Stimulated activated effector memory CD8-positive, alpha-beta T cell treated with anti-CD3 and anti-CD28 coated beads, Interleukin-12 subunit alpha, Interleukin-12 subunit beta, amount 100 ng/mL, for 72 hours (primary cell): ENCODE results near the gene KRT75.

Source experiments
- ATAC-seq: fragments of 150-1000 bp; cut with Tn5 transposase; 2 replicates; pipeline ENCODE4 v1.10.0; 2021
- DNase-seq, 2 donors: peaks; one replicate each; pipeline ENCODE4 v3.0.0; 2021 to 2022; ENCODE audit warnings: low spot score in 2 of 2
- H3K27ac Mint-ChIP-seq: one replicate; pipeline ENCODE4 v1.8.0; 2022; ENCODE audit warnings: mild to moderate bottlenecking, mixed read lengths
- H3K36me3 Mint-ChIP-seq: one replicate; pipeline ENCODE4 v1.8.0; 2022; ENCODE audit warnings: mild to moderate bottlenecking, mixed read lengths
- H3K4me1 Mint-ChIP-seq: one replicate; pipeline ENCODE4 v1.8.0; 2022; ENCODE audit warnings: mixed read lengths
- H3K4me3 Mint-ChIP-seq: one replicate; pipeline ENCODE4 v1.8.0; 2022; ENCODE audit warnings: mild to moderate bottlenecking, mixed read lengths
- H3K9me3 Mint-ChIP-seq: one replicate; pipeline ENCODE4 v1.8.0; 2022; ENCODE audit warnings: mixed read lengths

KRT75 gene

GRCh38 chr12:52396656-52397055, 37.5 kb downstream of the KRT75 start:
- H3K4me3 Mint-ChIP-seq = no peak overlapping the region
- no peak for ATAC-seq
- no peak for DNase-seq
- no peak overlapping the region for H3K27ac Mint-ChIP-seq
- H3K4me1 Mint-ChIP-seq = no peaks in the 10 kb centered on the region
- no peaks in the 10 kb centered on the region for H3K9me3 Mint-ChIP-seq
- no peaks in the 10 kb centered on the region for H3K36me3 Mint-ChIP-seq

GRCh38 chr12:52395761-52396434, 38.3 kb downstream of the KRT75 start:
- ATAC-seq (no peak), DNase-seq (no peak)
- Mint-ChIP-seq H3K27ac (no peak overlapping the region), H3K36me3 (no peaks in the 10 kb centered on the region), H3K4me3 (no peak overlapping the region), H3K4me1 (no peaks in the 10 kb centered on the region), H3K9me3 (no peaks in the 10 kb centered on the region)

GRCh38 chr12:52394836-52395405, 39.2 kb downstream of the KRT75 start:
- DNase-seq (no peak), ATAC-seq (no peak)
- H3K27ac Mint-ChIP-seq = no peak overlapping the region
- H3K36me3 Mint-ChIP-seq = no peaks in the 10 kb centered on the region
- no peaks in the 10 kb centered on the region for H3K9me3 Mint-ChIP-seq
- H3K4me3 Mint-ChIP-seq = no peak overlapping the region
- H3K4me1 Mint-ChIP-seq = no peaks in the 10 kb centered on the region

- no peaks in the 10 kb centered on the region for H3K9me3 Mint-ChIP-seq
- no peaks in the 10 kb centered on the region for H3K36me3 Mint-ChIP-seq
- no peak overlapping the region for H3K27ac Mint-ChIP-seq
- no peak overlapping the region for H3K4me3 Mint-ChIP-seq
- no peaks in the 10 kb centered on the region for H3K4me1 Mint-ChIP-seq
- ATAC-seq (no peak), DNase-seq (no peak)
Observed at GRCh38 chr12:52392465-52393007, 41.6 kb downstream of the KRT75 start.

GRCh38 chr12:52391618-52392002, 42.6 kb downstream of the KRT75 start:
- Mint-ChIP-seq H3K9me3 (no peaks in the 10 kb centered on the region), H3K27ac (no peak overlapping the region), H3K36me3 (no peaks in the 10 kb centered on the region), H3K4me1 (no peaks in the 10 kb centered on the region), H3K4me3 (no peak overlapping the region)
- no peak for ATAC-seq
- DNase-seq = no peak

DNA sequence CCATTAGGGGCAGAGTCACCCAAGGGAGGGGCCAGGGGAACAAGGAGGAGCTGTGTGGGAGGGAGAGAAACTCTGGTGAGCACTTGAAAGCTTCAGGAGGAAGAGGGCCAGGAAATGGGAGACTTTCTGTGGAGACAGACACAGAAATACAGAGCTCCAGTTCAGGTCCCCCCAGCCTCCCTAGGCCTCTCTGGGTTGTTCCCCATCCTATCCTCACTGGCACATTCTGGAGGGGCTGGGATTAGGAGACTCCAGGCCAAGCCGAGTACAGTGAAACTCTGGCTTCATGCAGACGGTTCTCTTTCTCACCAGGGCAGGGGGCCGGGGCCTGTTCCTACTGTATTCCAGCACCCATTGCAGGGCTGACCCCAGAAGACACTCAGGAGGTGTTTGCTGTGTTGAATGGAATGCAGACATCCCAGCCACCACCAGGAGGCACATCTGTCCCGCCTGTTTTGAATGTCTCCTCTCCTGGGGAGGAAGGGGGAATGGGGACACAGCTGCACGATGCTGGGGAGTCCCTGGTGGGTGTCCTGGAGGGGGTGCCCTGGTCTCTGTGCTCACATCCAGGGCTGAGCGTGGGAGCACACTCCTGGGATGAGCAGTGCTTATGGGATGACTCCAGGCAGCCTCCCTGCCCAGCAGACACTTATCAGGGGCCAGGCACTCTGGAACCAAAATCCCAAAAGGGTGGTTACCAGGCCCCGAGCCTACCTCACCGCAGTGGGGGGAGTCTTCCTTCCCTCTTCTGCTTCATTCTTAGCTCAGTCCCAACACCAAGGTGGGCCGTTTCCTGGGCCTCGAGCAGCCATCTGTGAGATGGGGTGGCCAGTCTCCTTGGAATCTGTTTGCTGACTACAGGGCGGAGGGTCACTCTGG, 43.2 kb downstream of the KRT75 start:
- no peaks in the 10 kb centered on the region for H3K4me1 Mint-ChIP-seq
- H3K9me3 Mint-ChIP-seq = no peaks in the 10 kb centered on the region
- DNase-seq = no peak
- ATAC-seq = no peak
- no peak overlapping the region for H3K4me3 Mint-ChIP-seq
- no peaks in the 10 kb centered on the region for H3K36me3 Mint-ChIP-seq
- H3K27ac Mint-ChIP-seq = no peak overlapping the region

- Mint-ChIP-seq H3K27ac (no peak overlapping the region), H3K9me3 (no peaks in the 10 kb centered on the region), H3K4me3 (no peak overlapping the region), H3K4me1 (no peaks in the 10 kb centered on the region), H3K36me3 (no peaks in the 10 kb centered on the region)
- DNase-seq (no peak), ATAC-seq (no peak)
Observed at GRCh38 chr12:52389313-52390207, 44.6 kb downstream of the KRT75 start.

GRCh38 chr12:52387859-52388258, 46.3 kb downstream of the KRT75 start:
- H3K9me3 Mint-ChIP-seq = no peaks in the 10 kb centered on the region
- DNase-seq = no peak
- H3K4me1 Mint-ChIP-seq = peaks cover 5% of the 10 kb centered on the region
- H3K4me3 Mint-ChIP-seq = no peak overlapping the region
- no peak overlapping the region for H3K27ac Mint-ChIP-seq
- H3K36me3 Mint-ChIP-seq = no peaks in the 10 kb centered on the region
- no peak for ATAC-seq

DNA sequence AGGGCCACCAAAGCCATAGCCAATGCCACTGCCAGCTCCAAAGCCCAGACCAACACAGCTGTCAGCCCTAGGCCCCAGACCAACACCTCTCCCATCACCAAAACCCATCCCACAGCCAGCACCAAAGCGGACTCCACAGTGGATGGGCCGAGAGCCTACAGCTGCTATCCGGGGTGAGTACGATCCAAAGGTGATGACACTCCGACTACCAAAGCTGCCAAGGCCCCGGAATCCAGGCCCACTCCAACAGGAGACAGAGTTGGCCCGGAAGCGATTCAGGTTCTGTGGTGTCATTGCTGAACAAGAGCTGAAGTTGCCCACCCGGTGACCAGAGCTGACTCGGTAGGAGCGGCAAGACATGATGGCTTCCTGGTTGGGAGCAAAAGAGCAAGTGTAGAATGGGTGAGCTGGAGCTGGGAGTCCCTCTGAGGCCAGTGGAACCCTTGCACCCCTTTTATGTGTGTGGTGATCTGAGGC, 48.9 kb downstream of the KRT75 start, which contains the start of gene KRT84:
Gene KRT84 (minus strand): TSS at position 427 of the 477 bp plus-strand sequence. CDS start 67 bp downstream, at position 360.
- Mint-ChIP-seq H3K4me1 (peaks cover 10% of the 10 kb centered on the region), H3K9me3 (no peaks in the 10 kb centered on the region), H3K27ac (no peak within 1 kb of the TSS), H3K4me3 (no peak within 1 kb of the TSS), H3K36me3 (no peaks in the 10 kb centered on the region)
- no peak for DNase-seq
- no peak for ATAC-seq

- no peak overlapping the region for H3K4me3 Mint-ChIP-seq
- no peaks in the 10 kb centered on the region for H3K9me3 Mint-ChIP-seq
- H3K4me1 Mint-ChIP-seq = peaks cover 10% of the 10 kb centered on the region
- no peaks in the 10 kb centered on the region for H3K36me3 Mint-ChIP-seq
- DNase-seq (no peak), ATAC-seq (no peak)
- H3K27ac Mint-ChIP-seq = peak overlapping the region; percentile 46
Observed at GRCh38 chr12:52383331-52383730, 50.8 kb downstream of the KRT75 start.

DNA sequence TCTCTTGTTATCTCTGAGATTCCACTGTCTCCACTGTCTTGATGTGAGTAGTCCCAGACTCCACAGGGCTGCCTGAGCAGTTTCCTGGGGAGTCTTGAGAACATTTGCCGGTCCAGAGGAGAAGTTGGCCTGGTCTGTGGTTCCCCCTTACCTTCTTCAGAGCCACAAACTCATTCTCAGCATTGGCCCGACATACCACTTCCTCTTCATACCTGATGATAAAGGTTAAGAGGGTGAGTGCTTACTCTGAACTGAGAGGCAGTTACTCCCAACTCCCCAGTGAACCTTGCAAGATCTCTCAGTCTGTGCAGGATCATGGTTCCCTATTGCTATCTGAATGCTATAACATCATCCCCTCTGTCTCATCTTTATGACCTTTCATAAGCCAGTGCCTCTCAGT, 51.3 kb downstream of the KRT75 start:
- peaks cover 10% of the 10 kb centered on the region for H3K4me1 Mint-ChIP-seq
- no peaks in the 10 kb centered on the region for H3K36me3 Mint-ChIP-seq
- peak overlapping the region; percentile 46 for H3K27ac Mint-ChIP-seq
- no peaks in the 10 kb centered on the region for H3K9me3 Mint-ChIP-seq
- DNase-seq = no peak
- no peak overlapping the region for H3K4me3 Mint-ChIP-seq
- ATAC-seq = peak; percentile 51

GRCh38 chr12:52381206-52381605, 53.0 kb downstream of the KRT75 start:
- H3K4me1 Mint-ChIP-seq = peaks cover 10% of the 10 kb centered on the region
- no peaks in the 10 kb centered on the region for H3K9me3 Mint-ChIP-seq
- H3K4me3 Mint-ChIP-seq = no peak overlapping the region
- H3K36me3 Mint-ChIP-seq = no peaks in the 10 kb centered on the region
- no peak overlapping the region for H3K27ac Mint-ChIP-seq
- DNase-seq (no peak), ATAC-seq (no peak)

DNA sequence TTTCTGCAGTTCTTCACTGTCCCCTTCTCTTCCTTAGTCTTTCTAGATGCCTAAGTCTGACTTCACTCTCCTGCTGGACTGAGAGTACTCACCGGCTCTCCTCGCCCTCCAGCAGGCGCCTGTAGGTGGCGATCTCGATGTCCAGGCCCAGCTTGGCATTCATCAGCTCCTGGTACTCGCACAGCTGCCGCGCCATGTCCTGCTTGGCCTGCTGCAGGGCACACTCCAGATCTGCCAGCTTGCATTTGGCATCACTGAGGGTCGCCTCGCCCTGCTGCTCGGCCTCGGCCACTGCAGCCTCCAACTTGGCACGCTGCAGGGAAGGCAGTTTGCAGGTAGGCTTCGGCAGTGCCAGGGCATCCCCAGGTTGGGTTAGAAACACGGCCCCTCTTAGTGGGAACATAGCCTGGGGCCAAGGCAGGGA, 53.9 kb downstream of the KRT75 start:
- DNase-seq = no peak
- H3K4me1 Mint-ChIP-seq = peaks cover 10% of the 10 kb centered on the region
- no peaks in the 10 kb centered on the region for H3K9me3 Mint-ChIP-seq
- no peak overlapping the region for H3K27ac Mint-ChIP-seq
- ATAC-seq = no peak
- H3K4me3 Mint-ChIP-seq = no peak overlapping the region
- no peaks in the 10 kb centered on the region for H3K36me3 Mint-ChIP-seq

DNA sequence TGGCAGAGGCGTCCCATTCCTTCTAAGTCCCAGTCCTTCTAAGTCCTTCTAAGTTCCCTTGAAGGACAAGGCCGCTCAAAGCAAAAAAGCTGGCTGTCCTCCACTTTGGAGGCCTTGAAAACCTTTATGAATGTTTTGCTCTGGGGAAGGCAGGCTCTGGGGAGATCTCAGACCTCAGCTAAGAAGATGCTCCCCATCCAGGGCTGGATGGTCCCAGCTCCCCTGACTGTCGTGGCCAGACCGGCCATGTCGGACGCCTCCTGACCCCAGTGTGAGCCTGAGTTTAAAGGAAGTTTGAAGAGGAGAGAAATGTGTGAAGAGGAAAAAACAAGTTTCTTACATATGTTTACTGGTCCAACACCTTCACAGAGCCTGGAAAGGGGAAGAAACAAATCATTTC, 54.6 kb downstream of the KRT75 start:
- no peak for DNase-seq
- no peak overlapping the region for H3K4me3 Mint-ChIP-seq

GRCh38 chr12:52378091-52378490, 56.1 kb downstream of the KRT75 start:
- DNase-seq (no peak), ATAC-seq (no peak)
- Mint-ChIP-seq H3K4me3 (no peak overlapping the region), H3K9me3 (no peaks in the 10 kb centered on the region), H3K4me1 (peaks cover 7% of the 10 kb centered on the region), H3K36me3 (no peaks in the 10 kb centered on the region), H3K27ac (no peak overlapping the region)

More for the DNA sequence above, 54.6 kb downstream of the KRT75 start:
- ATAC-seq = no peak
- H3K4me1 Mint-ChIP-seq = peaks cover 10% of the 10 kb centered on the region
- no peaks in the 10 kb centered on the region for H3K9me3 Mint-ChIP-seq
- H3K36me3 Mint-ChIP-seq = no peaks in the 10 kb centered on the region
- H3K27ac Mint-ChIP-seq = no peak overlapping the region
